Fibroblast of skin of right quadriceps (primary cell): ENCODE measurements around the gene CHP2.
"Not testable (repeated sequence)": the region's sequence is repeated elsewhere in the genome, so short reads cannot be mapped to it uniquely, and the experiment has no call there.

ENCODE experiments used
- DNase-seq: peaks from one replicate; pipeline ENCODE4 v3.0.0-alpha.2; 2013

Gene CHP2

DNA sequence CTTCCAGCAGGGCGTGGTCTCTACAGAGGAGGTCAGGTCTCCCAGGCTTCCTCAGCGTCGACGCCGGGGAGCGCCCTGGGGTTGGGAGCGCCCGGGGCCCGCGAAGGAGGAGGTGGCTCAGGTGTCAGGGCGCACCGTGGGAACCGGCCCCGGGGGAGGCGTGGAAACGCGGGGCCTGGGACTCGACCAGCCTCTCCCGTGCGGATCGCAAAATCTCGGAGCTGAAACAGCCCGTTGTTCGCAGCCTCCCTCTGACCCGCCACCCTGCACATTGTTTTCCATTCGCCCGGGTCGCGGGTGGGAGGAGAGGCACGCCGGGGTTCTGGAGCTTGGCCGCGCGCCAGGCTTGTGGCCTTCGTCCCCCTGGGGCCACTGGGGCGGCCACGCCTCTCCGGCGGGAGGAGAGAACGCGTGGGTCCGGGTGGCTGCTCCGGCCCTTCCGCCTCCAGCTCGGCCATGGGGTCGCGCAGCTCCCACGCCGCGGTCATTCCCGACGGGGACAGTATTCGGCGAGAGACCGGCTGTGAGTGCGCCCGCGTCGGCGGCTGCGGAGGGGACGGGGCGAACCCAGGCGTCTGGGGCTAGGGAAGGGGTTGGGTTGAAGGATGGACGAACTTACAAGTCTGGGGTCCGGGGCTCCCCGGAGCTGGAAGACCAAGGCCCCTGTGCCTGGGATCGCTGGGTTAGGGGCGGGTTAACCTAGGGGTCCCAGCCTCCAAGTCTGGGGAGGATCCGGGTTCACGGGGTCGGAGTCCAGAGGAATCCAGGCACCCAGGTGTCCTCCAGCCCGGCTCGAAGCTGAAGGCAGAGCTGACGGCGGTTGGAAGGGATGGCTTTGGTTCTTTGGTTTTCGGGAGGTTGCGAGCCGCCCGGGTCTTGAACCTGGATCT is at the start of gene CHP2:
Gene CHP2 (plus strand): TSS at position 433 of the 890 bp plus-strand sequence. CDS start 24 bp downstream, at position 457.
- no peak for DNase-seq

DNA sequence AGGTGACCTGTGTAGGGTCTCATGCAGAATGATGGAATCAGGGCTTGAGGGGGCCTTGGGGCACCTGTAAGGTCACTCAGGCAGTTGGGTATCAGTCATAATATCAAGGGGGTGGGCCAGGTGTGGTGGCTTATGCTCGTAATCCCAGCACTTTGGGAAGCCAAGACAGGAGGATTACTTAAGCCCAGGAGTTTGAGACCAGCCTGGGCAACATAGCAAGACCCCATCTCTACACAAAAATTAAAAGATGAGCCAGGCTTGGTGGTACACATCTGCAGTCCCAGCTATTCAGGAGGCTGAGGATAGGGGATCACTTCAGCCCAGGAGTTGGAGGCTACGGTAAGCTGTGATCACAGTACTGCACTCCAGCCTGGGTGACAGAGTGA is 49.3 kb upstream of the CHP2 start:
- no peak for DNase-seq

DNA sequence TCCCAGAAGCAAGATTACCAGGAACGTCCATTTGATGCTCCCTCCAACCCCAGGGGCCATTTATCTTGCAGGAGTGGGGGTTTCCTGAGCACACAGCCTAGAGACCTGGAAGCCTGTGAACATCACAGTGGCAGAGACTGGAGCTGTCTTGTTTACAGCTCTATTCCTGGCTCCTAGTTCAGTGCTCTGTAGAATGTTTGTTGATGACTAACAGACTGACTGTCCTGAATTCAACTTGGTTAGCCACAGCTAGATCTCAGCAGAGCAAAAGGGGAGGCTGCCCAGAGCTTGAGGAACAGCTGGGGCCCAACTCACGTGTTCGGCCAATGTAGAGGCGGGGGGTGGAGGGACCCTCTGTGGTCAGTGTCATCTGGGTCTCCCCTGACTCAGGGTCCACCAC is 48.4 kb upstream of the CHP2 start:
- no peak for DNase-seq

DNA sequence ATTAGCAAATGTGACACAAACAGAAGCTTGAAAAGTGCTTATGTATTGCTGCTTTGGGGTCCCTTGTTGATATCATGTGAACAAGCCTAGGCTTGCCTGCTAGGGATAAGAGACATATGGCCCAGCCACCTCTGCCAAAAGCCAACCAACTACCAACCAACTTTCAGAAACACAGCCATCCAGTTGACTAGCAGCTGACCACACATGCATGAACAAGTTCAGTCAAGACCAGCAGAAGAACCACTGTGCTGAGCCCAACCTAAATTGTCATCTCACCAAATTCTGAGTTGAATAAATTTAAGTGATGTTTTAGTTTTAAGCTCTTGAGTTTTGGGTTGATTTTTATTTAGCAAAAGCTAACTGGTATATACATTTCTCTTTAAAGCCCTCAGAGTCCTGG is 45.3 kb upstream of the CHP2 start:
- DNase-seq, result no peak

DNA sequence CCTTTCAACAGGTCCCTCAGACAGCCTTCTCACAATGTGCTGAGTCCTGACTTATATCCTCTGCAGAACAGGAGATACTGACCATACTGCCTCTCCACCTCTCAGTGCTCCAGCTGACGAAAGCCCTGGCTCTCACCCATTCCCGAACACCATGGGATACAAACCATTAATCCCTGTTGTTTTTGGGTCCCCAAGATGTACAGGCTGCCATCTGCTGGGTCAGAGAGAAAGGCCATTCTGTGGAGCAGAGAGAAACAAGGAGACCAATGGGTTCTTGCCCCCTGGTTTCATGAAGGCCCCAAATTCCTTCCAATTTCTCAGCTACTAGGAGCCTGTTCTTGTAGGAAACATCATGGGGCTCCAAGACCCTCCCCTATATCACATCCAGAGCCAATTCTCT is 44.8 kb upstream of the CHP2 start:
- DNase-seq, result no peak

DNA sequence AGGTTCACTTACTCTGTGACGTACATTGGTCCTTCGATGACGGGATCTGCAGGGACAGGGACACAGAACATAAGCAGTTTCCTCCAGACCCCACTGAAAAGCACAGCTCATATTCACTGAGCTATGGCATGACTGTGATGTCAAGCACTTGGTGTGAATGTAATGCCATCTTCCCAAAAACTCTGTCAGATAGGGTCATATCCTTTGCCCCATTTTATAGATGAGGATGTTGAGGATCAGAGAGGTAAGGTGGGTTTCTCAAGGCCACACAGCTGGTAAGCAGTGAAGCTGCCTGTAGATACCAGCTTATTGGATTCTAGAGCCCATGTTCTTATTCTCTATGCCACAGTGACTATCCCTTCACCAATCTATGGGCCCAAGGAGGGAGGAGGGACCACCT is 44.3 kb upstream of the CHP2 start:
- DNase-seq, result no peak

DNA sequence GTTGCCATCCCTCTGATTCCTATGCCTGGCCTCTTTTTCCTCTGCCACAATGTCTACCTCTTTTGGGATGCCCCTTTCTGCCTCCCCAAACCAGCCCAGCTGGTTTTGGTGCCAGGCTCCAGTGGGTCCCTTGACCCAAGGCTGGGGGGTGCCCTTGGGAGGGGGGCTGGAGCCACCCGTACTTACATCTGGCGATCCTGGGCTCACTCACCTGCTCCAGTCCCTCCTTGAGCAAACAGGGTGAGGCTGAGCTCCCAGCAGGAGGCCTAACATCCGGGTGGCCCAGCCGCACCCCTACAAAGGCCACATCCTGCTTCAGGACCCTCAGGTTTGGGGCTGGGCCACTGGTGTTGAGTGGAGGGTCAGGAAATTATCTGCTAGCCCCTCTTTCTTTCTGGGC is 43.0 kb upstream of the CHP2 start:
- DNase-seq, result no peak

DNA sequence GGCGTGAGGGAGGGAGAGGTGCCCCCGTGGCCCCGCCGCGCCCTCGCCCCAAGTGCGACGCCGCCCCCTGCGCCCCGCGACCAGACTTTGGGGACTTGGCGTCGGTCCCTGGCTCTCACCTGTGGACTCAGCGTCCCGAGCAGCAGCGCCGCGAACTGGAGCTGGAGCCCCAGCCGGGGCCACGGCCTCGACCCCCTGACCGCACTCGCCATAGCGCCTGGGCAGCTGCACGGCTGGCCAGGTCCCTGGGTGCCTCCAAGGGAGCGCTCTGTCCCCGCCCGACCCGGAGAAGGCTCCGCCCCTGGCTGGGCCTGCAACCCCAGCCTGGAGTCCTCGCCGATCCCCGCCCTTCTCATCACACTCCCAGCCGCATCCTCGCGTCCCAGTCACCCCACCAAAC is 41.9 kb upstream of the CHP2 start, which contains the start of gene ERN2:
Gene ERN2 (minus strand): TSS at position 247 of the 400 bp plus-strand sequence. CDS start 35 bp downstream, at position 212.
- no peak for DNase-seq

DNA sequence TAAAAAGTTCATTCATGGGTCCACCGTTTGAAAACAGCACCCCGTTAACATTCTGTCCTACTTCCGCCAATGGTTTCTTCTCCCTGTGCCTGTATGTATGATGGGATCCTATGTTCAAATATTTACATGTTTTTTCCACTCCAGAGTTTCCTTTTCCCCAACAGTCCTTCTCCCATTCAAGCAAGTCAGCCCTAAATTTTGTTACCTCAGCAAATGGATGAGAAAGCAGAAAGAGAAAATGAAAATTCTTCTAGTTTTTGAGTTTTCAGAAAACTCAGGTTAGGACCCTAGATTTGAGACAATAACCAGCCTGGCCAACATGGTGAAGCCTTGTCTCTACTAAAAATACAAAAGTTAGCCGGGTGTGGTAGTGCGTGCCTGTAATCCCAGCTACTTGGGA is 38.3 kb upstream of the CHP2 start:
- DNase-seq, result no peak

DNA sequence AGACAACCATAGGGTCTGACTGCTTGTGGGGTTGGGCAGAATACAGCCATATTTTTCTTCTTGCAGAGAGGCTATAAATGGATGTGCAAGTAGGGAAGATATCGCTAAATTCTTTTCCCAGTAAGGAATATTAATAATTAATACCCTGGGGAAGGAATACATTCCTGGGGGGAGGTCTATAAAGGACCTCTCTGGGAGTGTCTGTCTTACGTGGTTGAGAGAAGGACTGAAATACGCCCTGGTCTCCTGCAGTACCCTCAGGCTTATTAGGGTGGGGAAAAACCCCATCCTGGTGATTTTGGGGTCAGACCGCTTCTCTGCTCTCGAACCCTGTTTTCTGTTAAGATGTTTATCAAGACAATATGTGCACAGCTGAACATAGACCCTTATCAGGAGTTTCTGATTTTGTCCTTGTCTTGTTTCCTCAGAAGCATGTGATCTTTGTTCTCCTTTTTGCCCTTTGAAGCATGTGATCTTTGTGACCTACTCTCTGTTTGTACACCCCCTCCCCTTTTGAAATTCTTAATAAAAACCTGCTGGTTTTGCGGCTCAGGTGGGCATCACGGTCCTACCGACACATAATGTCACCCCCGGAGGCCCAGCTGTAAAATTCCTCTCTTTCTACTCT is 32.1 kb upstream of the CHP2 start:
- DNase-seq, result not testable (repeated sequence)

DNA sequence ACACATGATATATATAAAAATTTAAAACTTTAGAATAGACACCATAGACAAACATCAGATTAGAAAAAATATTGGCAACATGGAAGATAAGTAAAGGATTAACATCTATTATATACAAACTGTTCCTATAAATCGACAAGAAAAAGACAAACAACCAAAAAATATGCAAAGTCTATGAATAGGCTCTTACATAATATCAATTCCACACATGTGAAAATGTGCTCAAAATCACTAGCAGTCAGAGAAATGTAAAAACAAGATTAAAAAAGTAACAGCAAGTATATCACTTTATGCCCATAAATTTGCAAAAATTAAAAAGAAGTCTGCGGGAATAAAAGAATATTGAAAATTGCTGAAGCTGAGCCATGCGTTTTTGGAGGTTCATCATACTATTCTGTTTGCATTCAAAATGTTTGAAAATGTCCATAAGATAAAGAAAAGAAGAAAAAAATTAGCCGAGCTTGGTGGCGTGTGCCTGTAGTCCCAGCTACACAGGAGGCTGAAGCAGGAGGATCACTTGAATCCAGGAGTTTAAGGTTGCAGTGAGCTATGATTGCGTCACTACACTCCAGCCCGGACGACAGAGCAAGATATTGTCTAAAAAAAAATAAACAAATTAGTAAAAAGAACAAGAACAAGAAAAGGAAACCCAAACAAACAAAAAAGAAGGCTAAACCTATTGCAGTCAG is 30.6 kb upstream of the CHP2 start:
- DNase-seq, result no peak

DNA sequence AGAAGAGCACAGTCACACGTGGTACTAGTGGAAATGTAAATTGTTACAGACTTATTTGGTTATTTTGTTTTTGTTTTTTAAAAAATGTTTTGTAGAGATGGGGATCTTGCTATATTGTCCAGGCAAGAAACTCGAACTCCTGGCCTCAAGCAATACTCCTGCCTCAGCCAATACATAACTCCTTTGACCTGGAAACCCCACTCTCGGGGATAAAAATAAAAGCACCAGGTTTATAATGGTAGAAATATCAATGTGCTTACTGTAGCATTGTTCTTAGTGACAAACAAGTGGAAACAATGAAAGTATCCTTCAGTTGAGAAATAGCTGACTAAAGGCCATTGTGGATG is 30.1 kb upstream of the CHP2 start:
- no peak for DNase-seq

DNA sequence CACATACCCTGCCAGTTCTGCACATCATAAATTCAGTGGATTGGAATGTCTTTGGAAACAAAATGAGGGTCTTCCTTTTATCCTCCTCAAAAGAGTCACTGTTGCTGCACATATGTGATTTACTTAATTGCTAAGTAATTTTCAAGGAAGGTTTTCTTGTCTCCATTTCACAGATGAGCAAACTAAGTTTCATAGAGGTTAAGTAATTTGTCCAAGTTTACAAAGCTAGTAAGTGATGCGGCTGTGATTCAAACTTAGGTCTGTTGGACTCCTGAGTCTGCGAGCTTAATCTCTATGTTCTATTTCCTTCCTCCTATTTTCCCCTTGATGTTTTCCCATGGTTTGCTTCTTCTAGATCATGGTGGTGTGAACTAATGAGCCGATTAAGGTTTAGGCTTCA is 28.1 kb upstream of the CHP2 start:
- DNase-seq, result no peak

DNA sequence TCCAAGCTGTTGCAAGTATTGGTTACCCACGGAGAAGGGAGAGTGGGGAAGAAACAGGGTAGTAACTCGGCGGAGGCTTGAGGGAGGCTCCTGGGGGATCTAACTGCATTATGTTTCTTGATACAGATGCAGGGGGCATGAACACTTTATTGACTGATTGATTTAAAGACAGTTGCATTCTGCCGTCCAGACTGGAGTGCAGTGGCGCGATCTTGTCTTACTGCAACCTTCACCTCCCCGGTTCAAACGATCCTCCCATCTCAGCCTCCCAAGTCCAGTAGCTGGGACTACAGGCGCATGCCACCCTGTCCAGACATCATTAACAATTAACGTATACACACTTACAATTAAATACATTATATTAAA is 26.7 kb upstream of the CHP2 start:
- no peak for DNase-seq

DNA sequence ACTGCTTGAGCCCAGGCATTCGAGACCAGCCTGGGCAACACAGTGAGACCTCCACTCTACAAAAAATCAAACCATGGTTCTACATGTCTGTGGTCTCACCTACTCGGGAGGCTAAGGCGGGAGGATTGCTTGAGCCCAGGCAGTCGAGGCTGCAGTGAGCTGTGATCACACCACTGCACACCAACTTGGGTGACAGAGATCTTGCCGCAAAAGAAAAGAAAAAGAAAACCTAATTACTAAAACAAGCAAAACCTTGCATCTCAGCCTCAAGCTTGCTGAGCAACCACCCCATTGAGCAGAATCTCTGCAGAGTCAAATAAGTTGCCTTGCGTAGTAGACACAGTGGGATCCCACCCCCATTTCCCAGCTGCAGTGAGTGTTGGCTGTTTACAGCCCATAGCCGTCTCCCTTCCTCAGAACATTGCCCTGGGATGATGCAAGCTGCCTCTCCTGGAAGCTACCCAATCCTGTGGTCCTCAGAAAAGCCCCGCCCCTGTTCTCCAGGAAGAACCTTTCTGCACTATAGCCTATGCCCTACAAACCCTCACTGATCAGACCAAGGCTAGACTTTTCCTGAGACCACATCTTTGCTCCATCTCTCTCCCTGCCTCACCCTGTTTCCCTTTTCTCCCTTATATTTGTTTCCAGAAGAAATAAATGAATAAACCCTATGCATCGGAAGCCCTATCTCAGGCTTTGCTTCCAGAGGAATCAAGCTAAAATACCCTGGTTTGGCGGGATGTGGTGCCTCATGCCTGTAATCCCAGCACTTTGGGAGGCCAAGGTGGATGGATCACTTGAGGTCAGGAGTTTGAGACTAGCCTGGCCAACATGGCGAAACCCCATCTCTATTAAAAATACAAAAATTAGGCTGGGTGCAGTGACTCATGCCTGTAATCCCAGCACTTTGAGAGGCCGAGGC is 25.1 kb upstream of the CHP2 start:
- DNase-seq, result peak; percentile 24

DNA sequence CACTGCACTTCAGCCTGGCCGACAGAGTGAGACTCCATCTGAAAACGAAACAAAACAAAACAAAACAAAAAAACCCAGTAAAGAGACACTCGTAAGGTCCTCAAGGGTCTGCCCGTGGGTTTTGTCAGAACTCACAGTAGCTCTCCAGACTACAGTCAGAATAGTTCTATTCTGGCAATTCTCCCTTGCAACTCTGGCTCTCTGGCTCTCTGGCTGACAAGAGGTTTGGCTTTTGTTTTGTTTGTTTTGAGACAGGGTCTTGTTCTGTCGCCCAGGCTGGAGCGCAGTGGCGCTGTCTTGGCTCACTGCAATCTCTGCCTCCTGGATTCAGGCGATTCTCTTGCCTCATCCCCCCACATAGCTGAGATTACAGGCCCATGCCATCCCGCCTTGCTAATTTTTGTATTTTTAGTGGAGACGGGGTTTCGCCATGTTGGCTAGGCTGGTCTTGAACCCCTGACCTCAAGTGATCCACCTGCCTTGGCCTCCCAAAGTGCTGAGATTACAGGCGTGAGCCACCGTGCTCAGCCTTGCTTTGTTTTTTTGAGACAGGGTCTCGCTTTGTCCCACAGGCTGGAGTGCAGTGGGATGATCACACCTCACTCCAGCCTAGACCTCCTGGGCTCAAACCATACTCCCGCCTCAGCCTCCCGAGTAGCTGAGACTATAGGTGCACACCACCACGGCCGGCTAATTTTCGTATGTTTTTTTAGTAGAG is 20.5 kb upstream of the CHP2 start:
- no peak for DNase-seq

DNA sequence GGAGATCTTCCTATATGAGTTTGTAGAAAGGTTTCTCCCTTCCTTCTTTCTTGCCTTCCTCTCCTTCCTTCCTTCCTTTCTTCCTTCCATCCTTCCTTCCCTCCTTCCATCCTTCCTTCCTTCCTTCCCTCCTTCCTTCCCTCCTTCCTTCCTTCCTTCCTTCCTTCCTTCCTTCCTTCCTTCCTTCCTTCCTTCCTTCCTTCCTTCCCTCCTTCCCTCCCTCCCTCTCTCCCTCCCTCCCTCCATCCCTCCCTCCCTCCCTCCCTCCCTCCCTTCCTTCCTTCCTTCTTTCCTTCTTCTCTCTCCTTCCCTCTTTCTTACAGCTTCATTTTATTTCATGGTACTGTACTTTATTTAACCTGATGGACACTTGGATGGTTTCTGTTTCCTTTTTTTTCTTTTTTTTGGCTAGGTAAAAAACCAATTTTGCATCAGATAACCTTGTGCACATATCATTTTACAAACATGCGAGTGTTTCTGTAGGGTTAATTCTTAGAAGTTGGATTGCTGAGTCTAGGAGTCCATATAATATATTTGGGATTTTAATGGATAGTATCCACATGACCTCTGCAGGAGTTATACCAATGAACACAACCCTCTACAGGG is 17.3 kb upstream of the CHP2 start:
- not testable (repeated sequence) for DNase-seq

DNA sequence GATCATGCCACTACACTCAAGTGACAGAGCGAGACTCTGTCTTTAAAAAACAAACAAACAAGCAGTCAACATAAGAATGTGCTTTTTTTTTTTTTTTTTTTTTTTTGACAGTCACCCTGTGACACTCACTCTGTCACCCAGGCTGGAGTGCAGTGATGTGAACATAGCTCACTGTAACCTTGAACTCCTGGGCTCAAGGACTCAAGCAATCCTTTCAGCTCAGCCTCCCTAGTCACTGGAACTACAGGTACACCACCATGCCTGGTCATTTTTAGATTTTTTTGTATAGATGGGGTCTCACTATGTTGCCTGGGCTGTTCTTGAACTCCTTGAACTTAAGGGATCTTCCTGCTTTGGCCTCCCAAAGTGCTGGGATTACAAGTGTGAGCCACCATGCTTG is 15.3 kb upstream of the CHP2 start:
- no peak for DNase-seq

DNA sequence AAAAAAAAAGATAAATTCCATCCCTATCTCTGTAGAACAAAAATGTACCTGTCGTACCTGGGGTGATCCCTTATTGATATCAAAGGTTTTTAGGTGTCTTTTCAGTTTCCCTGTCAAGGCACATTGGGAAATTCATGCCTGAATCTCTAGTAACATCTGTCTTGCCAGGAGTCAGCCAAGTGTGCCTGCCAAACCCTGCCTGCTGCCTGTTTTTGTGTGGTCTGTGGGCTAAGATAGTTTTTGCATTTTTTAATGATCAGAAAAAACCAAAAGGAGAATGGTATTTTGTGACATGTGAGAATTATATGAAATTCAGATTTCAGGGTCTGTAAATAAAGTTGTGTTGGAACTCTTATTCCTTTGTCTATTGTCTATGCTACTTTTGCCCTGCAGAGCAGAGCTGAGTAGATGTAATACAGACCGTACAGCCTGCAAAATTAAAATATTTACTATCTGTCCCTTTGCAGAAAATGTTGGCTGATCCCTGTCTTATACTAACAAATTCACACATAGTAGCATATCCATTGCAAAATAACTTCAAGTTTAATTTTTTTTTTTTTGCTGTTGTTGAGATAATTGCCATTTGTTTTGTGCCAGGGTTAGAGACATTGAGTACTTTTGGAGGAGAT is 13.0 kb upstream of the CHP2 start:
- DNase-seq, result no peak

DNA sequence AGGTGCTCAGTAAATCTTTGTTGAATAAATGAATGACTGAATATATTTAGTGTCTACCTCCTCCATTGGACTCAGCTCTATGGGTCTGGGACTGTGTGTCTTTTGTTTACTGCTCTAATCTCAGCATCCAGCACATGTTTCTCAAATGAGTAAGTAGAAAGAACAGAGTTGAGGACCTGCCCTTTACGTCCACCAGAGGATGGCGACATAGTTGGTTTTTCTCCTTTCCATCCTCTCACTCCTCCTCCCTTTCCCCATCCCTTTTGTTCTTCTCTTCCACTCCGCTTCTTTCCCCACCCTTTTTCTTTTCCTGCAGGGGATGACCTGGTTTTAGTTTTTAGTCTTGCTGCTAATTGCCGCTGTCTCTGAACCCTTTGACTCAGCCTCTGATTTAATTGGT is 12.1 kb upstream of the CHP2 start:
- DNase-seq, result no peak

DNA sequence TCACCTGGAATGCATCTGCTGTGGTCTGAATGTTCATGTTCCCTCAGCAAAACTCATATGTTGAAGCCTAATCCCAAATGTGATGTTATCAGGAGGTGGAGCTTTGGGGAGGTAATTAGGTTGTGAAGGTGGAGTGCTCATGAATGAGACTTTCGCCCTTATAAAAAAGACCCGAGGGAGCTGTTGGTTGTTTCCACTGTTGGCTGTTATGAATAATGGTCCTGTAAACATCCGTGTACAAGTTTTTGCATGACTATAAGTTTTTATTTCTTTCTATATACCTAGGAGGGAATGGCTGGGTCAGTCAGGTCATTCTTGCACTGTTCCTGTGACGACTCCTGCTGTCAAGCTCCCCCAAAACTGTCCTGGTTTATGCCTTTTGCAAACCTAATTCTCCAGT is 9.6 kb upstream of the CHP2 start:
- DNase-seq, result no peak
